T47D (cell line): Measurements from ENCODE around the gene ATRX.
"Not testable (repeated sequence)": the region's sequence is repeated elsewhere in the genome, so short reads cannot be mapped to it uniquely, and the experiment has no call there.

Experiments
- DNase-seq, 2 experiments: peaks; one replicate each; pipeline versions ENCODE4 v3.0.0 to v3.0.0-alpha.2; 2011 to 2012; ENCODE audit warnings: low read depth in 1 of 2, low spot score in 1 of 2
- JUND ChIP-seq: IDR thresholded peaks from 2 replicates; pipeline ENCODE4 v1.6.1; 2012; ENCODE audit warnings: low read depth
- in situ Hi-C: cut with HindIII; loops from 2 replicates; pipeline ENCODE4 v1.10.0; 2016; ENCODE audit warnings: low sequenced_read_pairs, low pct_unique_long_range_greater_than_20kb

ATRX gene

GRCh38 chrX:77639820-77640219 lies 146.2 kb downstream of the ATRX start:
- DNase-seq: no peak
- no peak for TF ChIP-seq JUND
- in situ Hi-C loops: no loop called here

GRCh38 chrX:77638397-77638796 lies 147.6 kb downstream of the ATRX start:
- in situ Hi-C loops: no loop called here

GRCh38 chrX:77635373-77635772 lies 150.6 kb downstream of the ATRX start:
- in situ Hi-C loops: no loop called here
- DNase-seq: no peak
- TF ChIP-seq JUND: no peak

More at GRCh38 chrX:77638397-77638796, 147.6 kb downstream of the ATRX start:
- no peak for TF ChIP-seq JUND
- no peak for DNase-seq

GRCh38 chrX:77628294-77629025 lies 157.6 kb downstream of the ATRX start:
- in situ Hi-C loops: no loop called here
- DNase-seq: no peak

GRCh38 chrX:77622672-77623071 lies 163.3 kb downstream of the ATRX start:
- DNase-seq: no peak
- no peak for TF ChIP-seq JUND
- in situ Hi-C loops: no loop called here

More at GRCh38 chrX:77628294-77629025, 157.6 kb downstream of the ATRX start:
- no peak for TF ChIP-seq JUND

- in situ Hi-C loops: no loop called here
- TF ChIP-seq JUND: no peak
- DNase-seq: no peak
Observed at GRCh38 chrX:77622233-77622632, 163.8 kb downstream of the ATRX start.

- DNase-seq, in situ Hi-C loops: not testable (repeated sequence)
Observed at GRCh38 chrX:77621453-77621852, 164.6 kb downstream of the ATRX start.

- no peak for TF ChIP-seq JUND
- DNase-seq: no peak
- in situ Hi-C loops: no loop called here
Observed at GRCh38 chrX:77617206-77617605, 168.8 kb downstream of the ATRX start.

- in situ Hi-C loops: no loop called here
- no peak for DNase-seq
Observed at GRCh38 chrX:77603635-77604336, 182.2 kb downstream of the ATRX start.

GRCh38 chrX:77597511-77597910 lies 188.5 kb downstream of the ATRX start:
- in situ Hi-C loops: no loop called here
- no peak for DNase-seq
- TF ChIP-seq JUND: no peak

More at GRCh38 chrX:77603635-77604336, 182.2 kb downstream of the ATRX start:
- no peak for TF ChIP-seq JUND

- DNase-seq: peak in 1 of 2 experiments; percentile 2
- TF ChIP-seq JUND: no peak
- in situ Hi-C loops: no loop called here
Observed at GRCh38 chrX:77597090-77597489, 188.9 kb downstream of the ATRX start.

GRCh38 chrX:77595848-77596247 lies 190.2 kb downstream of the ATRX start:
- no peak for TF ChIP-seq JUND
- DNase-seq: no peak
- in situ Hi-C loops: no loop called here

GRCh38 chrX:77572322-77572721 lies 213.7 kb downstream of the ATRX start:
- no peak for DNase-seq
- in situ Hi-C loops: no loop called here

More at GRCh38 chrX:77572322-77572721, 213.7 kb downstream of the ATRX start:
- no peak for TF ChIP-seq JUND
